ENCODE results near the gene PUM2.

Gene PUM2

DNA sequence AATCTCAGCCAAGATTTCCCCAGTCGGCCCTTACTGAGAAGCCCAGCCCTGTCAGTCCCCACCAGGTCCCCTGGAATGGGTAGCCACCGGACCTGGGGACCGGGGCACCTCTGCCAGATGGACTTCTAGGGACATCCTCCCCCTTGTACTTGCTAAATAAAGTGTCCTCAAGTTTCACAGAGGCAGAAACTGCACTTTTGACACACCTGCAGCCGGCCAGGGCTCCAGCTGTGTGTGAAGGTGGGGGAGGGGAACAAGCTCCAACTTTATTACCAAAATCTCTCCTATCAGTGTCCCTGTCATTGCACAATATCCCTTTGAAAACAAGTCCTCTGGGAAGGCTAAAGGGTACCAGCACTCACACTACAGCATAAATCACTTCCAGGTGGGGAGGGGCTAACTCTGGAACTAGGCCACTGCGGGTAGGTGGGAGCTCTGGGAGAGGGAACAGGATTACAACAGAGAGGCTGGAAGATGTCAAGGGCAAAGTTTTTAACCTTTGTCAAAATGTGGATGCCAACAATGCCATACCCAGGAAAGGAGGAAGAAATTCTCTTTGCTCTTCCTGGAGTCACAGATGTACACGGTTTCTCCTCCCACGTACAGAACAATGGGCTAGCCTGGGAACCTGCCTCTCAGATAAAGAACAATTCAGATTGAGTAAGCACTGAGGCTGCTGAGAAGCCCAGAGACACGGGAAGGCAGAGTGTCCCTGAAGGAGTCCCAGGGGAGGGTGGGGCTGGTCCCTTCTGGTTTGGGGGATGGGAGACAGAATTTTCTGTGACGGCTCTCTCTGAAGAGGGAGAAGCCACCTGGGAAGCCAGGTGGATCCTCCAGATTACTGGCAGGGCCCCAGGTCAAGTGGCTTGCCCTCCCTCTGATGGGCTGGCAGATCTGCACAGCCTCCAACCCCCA is 136.7 kb downstream of the PUM2 start:
- in situ Hi-C loops (cut with HindIII; ENCODE audit: low pct_ligation_motif_present, low pct_unique_long_range_greater_than_20kb, low sequenced_read_pairs): no loop called here
- no peak for DNase-seq

DNA sequence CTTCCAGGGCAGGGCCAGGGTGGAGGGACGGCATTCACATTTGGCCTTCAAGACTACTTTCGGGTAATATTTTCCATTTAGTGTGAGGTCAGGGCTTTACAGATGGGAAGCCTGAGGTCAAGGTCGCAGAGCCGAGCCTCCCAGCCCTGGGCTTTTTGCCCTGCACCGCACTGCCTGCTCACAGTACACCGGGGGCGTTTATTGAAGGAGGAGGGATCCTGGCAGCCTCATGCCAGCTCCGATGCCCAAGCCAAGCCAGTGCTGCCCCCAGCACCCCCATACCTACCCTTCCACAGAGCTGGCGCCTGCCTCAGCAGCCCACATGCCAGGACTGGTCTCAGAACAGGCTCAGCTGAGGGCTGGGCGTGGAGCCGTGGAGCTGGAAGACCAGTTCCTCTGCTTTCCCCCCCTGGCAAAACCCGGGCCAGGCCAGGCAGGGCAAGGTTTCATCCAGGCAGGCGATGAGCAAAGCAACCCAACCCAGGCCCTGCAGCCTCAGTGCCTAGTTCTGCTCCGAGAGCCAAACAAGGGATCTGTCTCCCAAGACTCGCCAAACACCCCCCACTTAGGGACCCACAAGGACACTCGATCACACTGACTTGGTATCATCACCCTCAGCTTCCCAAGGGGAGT is 137.7 kb downstream of the PUM2 start:
- in situ Hi-C loops (cut with HindIII; ENCODE audit: low pct_ligation_motif_present, low pct_unique_long_range_greater_than_20kb, low sequenced_read_pairs): no loop called here
- no peak for DNase-seq

DNA sequence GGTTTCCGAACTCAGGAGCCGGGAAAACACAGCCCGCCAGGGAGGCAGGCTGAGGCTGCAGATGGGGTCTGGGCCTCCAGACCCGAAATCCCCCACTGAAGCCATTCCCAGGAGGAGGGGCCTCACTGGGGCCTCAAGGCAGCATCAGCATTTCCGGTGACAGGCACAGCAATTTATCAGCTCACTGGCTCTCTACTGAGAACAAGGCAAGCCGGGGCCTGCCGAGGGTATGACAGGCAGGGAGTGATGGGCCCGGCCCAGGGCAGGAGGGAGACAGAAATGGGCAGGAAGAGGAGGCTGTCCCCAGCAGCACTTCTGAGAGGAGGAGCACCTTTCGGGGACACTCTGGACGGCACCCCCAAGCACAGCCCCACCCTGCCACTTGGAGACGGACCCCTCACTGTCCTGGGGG is 138.2 kb downstream of the PUM2 start:
- no peak for DNase-seq
- in situ Hi-C loops (cut with HindIII; ENCODE audit: low pct_ligation_motif_present, low pct_unique_long_range_greater_than_20kb, low sequenced_read_pairs): no loop called here

DNA sequence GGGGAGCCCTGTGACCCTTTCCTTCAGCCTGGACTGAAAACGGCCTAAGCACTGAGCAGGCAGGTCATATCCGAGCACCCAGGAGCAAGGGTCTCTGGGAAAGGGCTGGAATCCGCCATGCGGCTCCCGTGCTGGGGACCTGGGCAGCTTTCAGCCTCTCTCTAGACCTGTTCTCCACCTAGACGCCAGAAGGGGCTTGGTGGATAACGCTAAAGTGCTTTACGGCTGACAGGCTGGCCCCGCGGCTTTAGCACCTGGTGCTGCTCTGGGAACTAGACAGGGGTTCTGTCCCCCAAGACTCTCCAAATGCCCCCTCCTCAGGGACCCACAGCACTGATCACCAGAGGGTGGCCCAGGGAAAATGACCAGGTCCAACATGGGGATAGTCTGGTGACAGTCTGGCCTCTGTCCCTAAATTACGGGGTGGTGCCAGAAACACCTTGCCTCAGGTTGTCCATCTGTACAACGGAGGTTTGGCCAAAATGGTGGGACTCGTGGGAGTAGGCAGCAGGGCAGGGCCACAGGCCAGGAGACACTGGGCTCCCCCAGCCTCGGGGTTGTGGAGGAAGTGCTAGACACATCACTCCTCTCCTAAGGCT is 138.7 kb downstream of the PUM2 start:
- no peak for DNase-seq
- in situ Hi-C loops (cut with HindIII; ENCODE audit: low pct_ligation_motif_present, low pct_unique_long_range_greater_than_20kb, low sequenced_read_pairs): no loop called here

DNA sequence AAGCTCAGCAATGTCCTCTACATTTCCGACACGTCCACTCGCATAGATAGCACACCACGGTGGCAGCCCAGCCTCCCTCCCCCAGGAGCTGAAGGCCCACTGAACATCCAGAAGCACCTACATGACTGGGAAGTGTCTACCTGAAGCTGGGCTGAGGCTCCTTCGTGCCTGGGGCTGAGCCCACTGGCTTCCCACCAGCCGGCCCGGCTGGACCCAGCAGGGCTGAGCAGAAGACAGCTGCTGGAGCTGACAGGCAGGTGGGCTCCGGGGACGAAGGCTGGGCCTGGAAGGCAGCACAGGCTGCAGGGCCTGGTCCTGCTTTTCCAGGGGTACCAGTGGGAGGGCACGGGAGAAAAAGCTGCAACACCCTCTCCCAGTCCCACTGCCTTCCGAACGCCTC is 139.2 kb downstream of the PUM2 start:
- no peak for DNase-seq
- in situ Hi-C loops (cut with HindIII; ENCODE audit: low pct_ligation_motif_present, low pct_unique_long_range_greater_than_20kb, low sequenced_read_pairs): no loop called here

DNA sequence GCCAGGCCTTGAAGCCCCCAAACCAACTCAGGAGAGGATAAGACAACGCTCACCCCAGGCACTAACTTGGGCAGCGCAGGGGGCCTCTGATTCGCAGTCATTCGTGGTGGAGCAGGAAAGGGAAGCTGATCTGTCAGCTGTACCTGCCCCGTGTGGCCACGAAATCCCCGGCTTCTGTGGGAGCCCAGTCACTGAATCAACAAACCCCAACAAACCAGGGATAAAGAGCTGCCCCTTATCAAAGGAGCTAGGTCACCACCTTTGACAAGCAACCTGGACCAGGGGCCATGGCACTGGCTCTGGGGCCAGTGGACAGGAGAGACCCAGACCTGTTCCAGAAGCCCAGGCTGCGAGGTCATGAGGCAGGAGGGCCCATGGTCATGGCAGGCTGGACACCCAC is 140.2 kb downstream of the PUM2 start:
- no peak for DNase-seq
- in situ Hi-C loops (cut with HindIII; ENCODE audit: low pct_ligation_motif_present, low pct_unique_long_range_greater_than_20kb, low sequenced_read_pairs): no loop called here

DNA sequence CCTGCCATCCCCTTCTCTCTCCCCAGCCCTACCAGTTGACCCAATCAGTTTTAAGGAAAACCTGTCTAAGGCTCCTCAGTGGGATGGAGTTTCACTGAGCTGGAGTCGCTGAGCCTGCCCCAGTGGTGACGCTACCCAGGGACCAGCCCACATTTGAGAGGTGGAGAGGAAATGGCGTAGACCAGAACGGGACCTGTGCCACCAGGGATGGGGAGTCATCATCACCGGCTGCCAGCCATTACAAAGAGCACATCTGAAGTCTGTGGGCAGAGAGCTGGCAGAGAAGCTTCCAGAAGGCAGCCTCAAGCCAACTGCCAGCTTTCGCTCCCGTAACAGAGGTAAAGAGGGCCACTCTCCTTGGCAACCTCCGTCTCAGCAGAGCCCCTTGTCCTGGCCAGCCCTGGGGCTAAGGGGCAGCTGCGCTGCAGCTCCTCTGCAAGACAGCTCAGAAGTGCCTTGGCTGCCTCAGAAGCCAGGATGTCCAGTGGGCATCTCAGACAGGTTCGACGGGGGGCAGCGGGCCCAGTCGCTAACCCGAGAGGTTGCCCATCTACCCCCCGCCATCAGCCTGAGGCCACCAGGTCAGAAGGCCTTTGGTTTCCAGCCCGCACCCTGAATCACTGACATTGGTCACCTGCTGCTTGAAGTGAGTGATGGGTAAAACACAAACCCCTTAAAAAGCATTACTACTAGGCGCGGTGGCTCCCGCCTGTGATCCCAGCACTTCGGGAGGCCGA is 141.1 kb downstream of the PUM2 start:
- no peak for DNase-seq
- in situ Hi-C loops (cut with HindIII; ENCODE audit: low pct_ligation_motif_present, low pct_unique_long_range_greater_than_20kb, low sequenced_read_pairs): no loop called here

DNA sequence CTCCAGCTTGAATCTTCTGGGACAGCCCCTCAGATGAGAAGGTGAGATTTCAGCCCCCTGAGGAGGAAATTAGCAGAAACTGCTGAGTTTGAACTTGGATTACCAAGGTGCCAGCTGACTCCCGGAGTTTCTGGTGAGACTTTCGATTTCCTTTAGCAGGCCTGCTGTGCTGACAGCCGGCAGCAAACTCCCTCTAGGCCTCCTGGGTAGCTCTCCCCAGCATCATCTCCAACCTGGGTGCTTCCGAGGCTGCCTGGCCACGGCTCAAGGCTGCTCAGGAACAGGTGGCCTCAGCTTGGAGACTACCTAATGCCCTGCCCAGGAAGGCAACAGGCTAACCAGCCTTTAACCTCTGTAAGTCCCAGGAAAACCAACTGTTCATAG is 142.2 kb downstream of the PUM2 start:
- no peak for DNase-seq
- in situ Hi-C loops (cut with HindIII; ENCODE audit: low pct_ligation_motif_present, low pct_unique_long_range_greater_than_20kb, low sequenced_read_pairs): no loop called here

DNA sequence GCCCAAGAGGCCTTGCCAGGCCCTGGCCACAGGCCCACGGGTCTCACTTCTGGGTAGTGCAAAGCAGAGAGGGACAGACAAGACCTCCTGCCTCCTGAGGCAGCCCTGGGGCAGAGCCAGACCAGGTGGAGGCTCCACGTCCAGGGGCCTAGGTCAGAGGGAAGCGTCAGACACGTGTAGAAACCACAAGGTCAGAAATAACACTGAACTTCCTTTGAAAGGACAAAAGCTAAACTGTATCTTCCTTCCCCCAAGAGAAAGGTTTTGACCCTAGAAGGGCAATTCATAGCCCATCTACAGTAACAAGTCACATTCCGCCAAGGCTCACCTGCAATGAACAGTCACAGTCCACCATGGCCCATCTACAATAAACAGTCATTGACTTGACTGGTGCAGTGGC is 143.6 kb downstream of the PUM2 start:
- in situ Hi-C loops (cut with HindIII; ENCODE audit: low pct_ligation_motif_present, low pct_unique_long_range_greater_than_20kb, low sequenced_read_pairs): no loop called here
- no peak for DNase-seq

DNA sequence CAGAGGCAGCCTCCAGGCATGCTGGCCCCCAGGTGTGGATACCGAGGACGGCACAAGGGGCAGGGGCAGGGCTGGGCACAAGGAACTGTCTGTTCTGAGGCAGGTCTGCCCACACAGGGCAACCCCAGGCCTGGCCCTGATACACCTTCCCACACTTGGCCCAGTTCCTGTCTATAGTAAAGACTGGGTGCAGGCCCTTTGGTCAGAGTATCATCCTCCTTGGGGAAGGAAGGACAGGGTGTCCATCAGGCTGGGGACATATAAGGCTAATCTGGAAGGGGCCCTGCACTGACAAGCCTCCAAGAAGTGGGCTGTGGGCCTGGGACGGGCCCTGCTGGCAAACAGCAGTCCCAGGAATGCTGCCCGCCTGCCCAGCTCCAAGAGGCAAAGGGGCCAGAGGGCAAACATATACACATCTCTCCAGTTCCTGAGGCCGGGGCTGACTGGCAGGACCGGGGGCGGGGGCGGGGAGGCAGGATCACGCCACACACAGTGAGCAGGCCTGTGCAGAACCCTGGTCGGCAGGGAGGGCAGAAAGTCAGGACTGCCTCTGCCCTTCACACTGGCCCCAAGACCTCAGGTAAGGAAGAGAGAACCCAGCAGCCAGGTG is 144.6 kb downstream of the PUM2 start:
- in situ Hi-C loops (cut with HindIII; ENCODE audit: low pct_ligation_motif_present, low pct_unique_long_range_greater_than_20kb, low sequenced_read_pairs): no loop called here
- no peak for DNase-seq

DNA sequence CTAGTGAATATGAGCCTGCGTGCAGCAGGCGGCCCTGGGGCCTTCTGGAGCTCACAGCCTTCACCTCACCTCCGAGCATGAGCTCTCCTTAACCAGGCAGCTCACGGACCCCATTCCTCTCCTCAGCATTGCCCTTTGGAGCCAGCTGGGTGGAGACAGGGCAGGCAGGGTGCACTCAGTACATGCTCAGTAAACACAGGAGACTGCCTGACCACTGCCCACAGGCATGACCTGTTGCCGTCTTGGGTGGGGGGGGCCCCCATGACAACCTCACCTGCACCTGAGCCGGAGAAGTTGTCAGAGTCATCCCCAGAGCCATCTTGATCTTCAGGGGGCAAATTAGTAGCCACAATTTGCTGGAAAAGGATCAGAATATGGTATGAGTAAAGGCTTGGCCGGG is 145.6 kb downstream of the PUM2 start:
- DNase-seq: no peak
- in situ Hi-C loops (cut with HindIII; ENCODE audit: low pct_ligation_motif_present, low pct_unique_long_range_greater_than_20kb, low sequenced_read_pairs): no loop called here

DNA sequence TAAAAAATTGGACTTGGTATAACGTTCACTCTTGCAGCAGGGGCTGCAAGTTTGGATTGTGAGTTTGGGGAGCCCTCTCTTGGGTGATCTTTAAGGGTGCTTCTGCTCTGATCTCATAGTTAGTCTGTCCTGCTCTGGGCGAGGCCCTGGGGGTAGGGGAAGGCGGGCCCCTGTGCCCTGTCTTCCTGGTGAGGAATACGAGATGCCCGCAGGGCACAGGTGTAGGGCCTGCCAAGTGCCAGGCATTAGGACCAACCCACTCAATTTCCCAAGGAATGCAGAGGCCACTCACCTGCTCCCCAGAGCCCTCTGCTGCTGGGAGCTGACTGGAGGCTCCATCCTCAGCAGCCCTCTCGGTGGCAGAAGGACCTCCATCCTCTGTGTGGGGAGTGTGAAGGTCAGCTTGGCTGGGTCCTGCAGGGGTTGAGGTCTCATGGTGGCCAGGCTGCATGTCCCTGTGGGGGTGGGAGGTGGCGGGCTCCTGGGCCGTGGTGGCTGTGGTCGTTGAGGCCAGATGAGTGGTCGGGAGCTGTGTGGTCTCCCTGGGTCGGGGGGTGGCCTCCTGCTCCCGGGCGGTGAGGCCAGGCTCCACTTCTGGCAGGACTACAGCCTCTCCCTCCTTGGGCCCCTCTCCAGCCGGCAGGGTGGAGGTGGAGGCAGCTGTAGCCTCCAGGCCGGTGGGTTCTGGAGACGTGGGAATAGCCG is 147.0 kb downstream of the PUM2 start:
- in situ Hi-C loops (cut with HindIII; ENCODE audit: low pct_ligation_motif_present, low pct_unique_long_range_greater_than_20kb, low sequenced_read_pairs): no loop called here
- no peak for DNase-seq

DNA sequence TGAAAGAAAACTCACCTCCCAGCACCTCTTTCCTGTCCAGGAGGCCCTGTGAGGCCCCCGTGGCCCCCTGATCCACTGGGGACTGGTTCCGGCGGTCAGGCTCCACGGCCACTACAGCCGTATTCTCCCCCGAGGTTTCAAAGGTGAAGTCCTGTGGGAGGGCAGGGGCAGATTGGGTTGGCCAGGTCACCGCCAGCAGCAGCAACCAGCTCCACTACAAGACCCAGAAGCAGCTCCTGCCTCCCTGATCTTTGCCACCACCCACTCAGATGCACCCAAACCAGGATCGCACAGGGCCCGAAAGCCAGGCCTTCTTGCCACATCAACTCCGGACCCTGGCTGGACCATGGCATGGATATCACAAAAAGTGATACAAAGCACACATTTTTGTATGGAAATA is 147.6 kb downstream of the PUM2 start:
- in situ Hi-C loops (cut with HindIII; ENCODE audit: low pct_ligation_motif_present, low pct_unique_long_range_greater_than_20kb, low sequenced_read_pairs): no loop called here
- no peak for DNase-seq

DNA sequence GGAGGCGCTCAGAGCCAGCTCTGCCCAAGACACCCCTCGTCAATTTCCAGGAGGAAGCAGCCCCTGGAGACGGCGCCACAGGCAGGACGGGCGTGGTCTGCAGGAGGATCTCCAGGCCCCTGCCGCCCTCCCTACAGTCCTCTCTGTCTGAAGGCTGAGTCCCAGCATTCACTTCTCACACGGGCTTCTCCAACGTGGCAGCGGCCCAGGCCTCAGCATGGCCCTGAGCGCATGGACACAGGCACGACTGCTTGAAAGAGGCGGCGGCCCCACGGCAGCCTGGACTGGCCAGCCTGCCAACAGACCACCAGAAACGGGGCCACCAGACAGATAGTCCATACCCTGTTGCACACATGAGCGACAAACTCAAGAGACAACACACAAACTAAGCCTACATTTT is 149.0 kb downstream of the PUM2 start:
- no peak for DNase-seq
- in situ Hi-C loops (cut with HindIII; ENCODE audit: low pct_ligation_motif_present, low pct_unique_long_range_greater_than_20kb, low sequenced_read_pairs): no loop called here

DNA sequence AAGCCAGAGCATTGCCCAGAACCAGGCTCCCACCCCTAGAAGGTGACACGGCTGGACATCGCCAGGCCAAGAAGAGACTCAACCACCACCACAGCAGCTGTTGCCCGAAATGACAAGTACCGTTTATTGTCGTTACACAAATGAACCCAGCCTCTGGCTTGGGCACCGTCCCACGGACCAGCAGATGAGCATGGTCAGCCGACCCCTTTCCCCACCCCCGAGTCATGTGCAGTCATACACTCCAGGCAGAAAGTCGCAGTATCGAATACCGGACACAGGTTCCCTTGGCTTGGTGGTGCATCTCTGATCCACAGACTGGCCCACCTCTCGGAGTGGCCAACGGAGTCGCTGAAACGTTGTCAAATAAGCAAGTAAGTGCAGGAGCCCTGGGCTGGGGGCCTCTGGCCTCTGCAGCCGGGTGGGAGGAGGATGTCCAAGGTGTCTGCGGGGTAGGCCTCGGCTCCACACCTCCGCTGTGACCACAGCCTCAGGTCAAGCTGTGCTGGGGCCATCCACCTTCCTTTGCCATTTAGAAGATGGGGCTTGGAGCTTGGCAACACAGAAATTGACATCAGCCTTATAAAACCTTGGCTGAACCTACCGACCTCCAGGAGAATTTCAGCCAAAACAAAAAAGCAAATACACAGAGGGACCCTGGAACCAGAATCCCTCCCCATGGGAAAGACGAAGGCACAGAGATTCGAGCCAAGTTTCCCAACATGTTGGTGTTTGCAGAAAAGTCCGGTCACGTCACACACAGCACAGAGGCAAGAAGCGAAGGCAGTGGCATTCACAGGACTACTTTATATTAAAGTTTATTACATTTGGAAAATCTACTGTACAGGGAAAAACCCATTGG is 149.7 kb downstream of the PUM2 start:
- no peak for DNase-seq
- in situ Hi-C loops (cut with HindIII; ENCODE audit: low pct_ligation_motif_present, low pct_unique_long_range_greater_than_20kb, low sequenced_read_pairs): no loop called here

DNA sequence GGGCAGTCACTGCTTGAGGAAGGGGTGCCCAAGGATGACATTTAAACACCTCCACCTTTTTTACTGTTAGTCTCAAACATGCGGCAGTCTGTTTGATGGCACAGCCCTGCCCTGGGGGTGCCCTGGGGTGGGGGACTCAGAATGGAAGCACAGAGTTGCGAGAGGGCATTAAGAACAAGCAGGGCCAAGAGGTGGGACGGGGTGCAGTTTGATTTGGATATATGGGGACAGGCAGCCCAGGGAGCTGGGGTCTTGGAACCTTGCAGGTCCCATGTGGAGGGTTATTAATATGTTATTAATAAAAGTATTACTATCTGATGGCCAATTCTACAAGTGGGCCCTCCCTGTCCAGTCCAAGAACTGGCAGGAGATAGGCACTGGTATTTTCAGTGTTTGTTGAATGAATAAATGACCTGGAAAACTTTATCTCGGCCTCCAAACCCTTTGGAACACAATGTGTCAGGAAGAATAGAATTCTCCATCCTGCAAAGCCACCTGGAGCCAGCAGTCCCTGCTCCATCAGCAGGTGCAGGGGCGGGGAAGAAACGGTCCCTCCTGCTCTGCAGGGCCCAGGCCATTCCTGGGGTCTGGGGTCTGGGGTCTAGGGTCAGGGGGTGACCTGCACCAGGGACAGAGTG is 150.9 kb downstream of the PUM2 start:
- DNase-seq: no peak
- in situ Hi-C loops (cut with HindIII; ENCODE audit: low pct_ligation_motif_present, low pct_unique_long_range_greater_than_20kb, low sequenced_read_pairs): no loop called here
